DMS114 treated with DMSO at 0.1 percent for 48 hours (cell line): ENCODE results near the gene UBR2.

ENCODE experiments used
- DNase-seq: peaks from one replicate; lab custom pipeline; 2025; ENCODE audit not compliant: unreplicated experiment; lab: John Stamatoyannopoulos, UW

Gene UBR2

DNA sequence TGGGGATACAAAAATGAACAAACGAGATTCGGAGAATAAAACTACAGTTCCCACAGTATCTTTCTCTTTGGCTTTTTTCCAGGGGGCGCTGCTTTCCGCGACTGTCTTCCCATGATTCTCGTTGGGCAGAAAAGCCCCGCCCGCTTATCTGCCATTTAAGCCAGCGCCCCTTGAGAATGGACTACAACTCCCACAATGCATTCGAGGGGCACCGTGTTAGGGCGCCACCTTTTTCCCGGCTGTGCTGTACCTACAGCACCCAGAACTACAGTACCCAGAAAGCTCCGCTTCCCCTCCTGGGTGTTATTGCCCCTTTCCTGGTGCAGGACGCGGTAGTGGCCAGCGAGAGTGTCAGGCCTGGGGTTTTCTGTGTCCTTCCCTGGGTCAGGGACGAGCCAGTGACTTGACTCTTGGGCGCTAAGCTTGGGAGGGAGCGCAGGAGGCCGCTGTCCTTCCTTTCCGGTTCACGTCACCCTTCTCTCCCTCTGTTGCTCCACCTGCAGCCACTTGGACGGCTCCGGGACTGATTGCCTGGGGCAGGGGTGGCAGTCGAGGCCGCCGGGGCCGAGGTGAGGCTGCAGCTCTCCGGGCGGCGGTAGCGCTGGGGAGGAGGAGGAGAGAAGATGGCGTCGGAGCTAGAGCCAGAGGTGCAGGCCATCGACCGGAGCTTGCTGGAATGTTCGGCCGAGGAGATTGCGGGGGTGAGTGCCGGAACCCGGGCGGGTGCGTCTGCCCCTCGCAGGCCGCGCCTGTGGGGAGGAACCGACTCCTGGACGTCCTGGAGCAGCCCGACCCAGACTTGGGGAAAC, at the start of gene UBR2:
Gene UBR2 (plus strand): TSS at position 333 of the 809 bp plus-strand sequence. CDS start 291 bp downstream, at position 624.
- peak; percentile 100 for DNase-seq

DNA sequence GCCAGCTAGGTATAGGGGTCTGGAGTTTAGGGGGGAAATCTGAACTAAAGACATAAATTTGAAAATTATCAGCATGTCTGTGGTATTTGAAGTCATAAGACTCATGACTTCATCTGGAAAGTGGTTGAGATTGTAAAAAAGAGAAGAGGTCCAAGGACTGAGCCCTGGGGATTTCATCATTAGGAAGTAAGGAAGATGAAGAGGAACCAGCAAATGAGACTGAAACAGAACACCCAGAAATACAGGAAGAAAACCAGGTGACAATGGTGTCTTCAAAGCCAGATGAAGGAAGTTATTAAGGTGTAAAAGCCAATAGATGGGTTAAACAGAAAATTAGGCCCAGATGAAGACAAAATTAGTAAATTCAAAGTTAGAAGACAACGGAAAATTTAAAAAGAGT, 49.1 kb upstream of the UBR2 start:
- DNase-seq: no peak

- DNase-seq: no peak
Measured at GRCh38 chr6:42519779-42520178, 44.0 kb upstream of the UBR2 start.

GRCh38 chr6:42520786-42521607, 42.8 kb upstream of the UBR2 start:
- DNase-seq: no peak

DNA sequence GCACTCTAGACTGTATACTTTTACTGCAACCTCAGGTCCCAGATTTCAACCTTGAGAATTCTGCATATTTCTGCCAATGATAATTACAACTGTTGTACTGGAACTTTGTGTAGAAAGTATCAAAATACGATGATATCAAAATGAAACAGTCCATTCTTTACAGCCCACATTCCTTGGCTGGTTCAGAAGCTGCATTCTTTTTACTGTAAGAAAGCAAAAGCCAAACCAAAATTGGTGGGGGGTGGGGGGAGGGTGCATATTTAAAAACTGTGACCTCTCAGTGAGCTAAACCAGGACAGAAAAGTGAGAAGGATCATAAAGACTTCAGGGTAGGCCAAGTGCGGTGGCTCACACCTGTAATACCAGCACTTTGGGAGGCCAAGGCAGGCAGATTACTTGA, 41.8 kb upstream of the UBR2 start:
- no peak for DNase-seq

DNA sequence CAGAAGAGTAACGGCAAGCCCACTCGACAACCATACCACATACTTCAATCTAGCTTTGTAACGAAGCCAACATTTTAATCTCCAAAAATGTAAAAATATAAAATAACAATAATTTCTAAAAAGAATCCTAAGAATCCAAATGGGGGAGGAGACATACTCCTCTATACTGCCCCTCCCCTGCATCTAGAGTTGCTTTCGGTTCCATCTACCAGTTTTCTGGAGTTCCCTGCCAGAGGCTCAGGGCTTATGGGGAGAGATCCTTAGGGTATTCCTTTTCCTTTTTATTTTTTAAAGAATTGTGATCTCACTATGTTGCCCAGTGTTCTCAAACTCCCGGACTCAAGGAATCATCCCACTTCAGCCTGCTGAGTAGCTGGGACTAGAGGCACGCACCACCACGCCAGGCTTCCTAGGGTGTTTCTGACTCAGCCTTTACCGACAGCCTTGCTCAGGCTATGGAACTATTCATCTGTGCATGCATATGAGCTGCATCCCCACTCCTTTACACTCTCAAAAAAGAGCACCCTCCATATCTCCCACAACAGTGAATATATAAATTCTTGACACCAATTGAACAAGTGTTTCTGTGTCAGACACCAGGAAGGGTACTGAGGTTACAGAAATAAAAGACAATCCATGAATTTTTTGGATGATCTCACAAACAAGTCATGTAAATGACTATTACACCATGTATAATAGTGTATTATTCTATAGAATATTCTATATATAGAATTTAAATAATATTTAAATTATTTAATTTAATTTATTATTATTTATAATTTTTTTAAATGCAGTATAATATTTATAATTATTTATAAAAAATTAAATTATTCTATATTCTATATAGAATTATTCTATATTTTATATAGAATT, 40.7 kb upstream of the UBR2 start:
- no peak for DNase-seq

DNA sequence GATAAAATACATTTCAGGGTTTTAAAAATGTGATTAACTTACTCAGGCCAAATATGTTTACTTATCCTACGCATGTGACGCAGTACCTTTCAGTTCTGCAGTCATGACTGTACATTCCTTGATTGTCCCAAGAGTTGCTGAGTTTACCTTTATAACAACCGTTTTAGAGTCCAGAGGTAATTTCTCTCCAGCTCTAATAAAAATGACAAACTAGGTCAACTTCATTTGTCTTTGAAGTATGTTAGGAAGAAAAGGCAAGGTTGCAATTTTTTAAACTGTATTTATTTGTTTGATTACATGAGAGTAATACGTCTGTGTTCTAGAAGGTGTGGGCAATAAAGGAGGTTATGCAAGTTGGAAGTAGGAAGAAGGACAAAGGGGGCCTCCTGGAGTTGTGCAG, 38.6 kb upstream of the UBR2 start:
- no peak for DNase-seq

DNA sequence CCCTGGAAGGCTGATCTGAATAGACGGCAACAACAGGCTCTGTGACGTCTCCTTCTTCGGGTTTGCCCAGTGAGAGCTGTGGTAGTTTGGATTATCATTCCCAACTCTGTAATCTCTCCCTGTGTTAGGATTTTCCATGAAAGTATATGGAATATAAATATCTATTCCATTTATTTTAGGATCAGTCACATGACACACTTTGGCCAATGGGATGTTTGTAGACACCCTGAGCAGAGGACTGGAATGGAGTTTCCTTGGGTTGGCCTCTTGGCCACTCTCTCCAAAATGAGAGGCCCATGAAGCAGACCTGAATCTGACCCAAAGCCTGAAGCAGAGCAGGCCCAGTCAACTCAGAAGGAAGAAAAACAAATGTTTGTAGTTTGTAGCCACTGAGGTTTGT, 37.2 kb upstream of the UBR2 start:
- no peak for DNase-seq

DNA sequence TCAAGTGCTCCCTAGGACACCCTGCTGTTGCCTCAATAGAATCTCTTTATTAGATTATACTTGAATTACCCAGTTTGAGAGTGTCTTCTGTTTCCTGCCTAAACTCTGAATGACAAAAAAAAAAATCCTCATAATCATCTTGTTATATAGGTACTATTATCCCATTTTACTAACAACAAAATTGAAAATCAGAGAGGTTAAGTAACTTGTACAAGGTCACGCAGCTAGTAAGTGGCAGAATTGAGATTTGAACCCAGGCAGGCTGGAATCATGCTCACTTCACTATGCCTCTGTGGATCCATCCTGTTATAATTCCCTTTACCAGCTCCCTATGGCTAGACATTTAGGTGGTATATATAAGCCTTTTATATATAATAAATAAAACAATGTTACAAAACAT, 36.6 kb upstream of the UBR2 start:
- no peak for DNase-seq

DNA sequence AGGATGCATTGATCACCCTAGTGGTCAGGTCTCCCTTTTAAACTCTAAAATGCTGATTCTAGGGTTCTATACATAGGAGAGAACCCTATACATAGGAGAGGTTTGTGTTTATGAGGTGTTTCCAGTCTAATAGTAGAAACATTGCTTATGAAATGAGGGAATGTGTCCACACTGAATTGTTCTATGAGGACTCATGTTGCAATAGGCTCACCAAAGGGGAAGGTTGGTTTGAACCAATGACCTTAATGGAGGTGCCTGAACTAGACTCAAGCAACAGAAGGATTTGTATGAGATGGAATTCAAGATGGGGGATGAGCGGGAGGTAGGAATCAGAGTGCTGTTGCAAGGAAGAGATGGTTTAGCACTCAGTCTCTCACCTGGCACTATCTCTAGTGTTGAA, 33.5 kb upstream of the UBR2 start:
- DNase-seq: no peak

- no peak for DNase-seq
Measured at GRCh38 chr6:42530751-42531150, 33.1 kb upstream of the UBR2 start.

GRCh38 chr6:42532038-42532669, 31.7 kb upstream of the UBR2 start:
- peak; percentile 78 for DNase-seq

DNA sequence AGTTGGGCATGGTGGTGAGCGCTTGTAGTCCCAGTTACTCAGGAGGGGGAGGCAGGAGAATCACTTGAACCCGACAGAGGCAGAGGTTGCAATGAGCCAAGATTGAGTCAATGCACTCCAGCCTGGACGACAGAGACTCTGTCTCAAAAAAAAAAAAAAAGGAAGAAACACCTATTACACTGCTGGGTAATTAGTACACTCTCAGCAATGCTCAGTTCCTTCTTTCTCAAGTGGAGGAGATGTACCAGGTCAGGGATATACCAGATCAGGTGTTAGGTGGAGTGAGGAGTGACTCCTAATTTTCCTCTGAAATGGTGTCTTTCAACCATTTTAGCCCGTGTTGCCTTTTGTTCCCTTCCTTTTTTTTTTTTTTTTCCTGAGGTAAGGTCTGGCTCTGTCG, 30.0 kb upstream of the UBR2 start:
- DNase-seq: no peak

- DNase-seq: no peak
Measured at GRCh38 chr6:42537536-42537935, 26.3 kb upstream of the UBR2 start.

DNA sequence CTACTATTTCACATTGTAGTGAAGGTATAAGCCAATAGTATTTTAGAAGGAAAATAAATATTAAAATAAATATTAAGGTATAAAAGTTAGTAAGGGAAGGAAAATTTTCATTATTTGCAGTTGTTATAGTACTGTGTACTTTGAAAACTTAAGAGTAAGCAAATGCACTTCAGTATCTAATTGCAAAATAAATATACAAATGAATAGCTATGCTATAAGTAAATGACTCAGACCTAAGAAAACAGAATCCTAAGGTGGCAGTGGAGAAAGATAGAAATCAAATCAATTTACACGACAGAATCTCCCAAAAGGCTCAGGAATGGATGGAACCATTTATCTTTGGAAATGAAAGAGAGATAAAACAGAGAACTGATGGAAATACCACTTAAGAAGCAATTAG, 24.7 kb upstream of the UBR2 start:
- DNase-seq: no peak

DNA sequence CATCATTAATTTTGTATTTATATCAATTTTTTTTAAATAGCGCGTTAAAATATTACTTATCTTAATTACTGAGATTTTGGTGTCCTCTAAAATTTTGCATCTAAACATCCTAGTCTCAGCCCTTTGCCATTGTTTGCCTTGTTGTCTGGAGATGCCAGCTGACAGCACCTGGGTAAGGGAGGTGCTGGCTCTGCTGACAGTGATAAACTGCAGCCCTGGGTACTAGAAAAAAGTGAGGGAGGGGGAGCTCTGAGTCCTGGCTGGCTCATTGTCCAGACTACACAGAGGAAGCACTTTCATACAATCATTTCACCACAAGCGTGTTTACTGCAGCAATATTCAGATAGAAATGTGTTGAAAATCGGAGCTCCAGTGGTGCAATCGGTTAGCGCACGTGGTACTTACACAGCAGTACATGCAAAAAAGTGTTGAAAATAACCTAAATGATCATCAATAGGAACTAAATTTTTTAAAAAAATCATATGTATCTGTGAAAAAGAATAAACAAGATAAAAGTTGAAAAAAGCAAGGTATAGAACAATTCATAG, 18.5 kb upstream of the UBR2 start:
- DNase-seq: no peak

GRCh38 chr6:42547407-42548329, 16.2 kb upstream of the UBR2 start:
- DNase-seq: peak; percentile 85

GRCh38 chr6:42550277-42550676, 13.6 kb upstream of the UBR2 start:
- no peak for DNase-seq

DNA sequence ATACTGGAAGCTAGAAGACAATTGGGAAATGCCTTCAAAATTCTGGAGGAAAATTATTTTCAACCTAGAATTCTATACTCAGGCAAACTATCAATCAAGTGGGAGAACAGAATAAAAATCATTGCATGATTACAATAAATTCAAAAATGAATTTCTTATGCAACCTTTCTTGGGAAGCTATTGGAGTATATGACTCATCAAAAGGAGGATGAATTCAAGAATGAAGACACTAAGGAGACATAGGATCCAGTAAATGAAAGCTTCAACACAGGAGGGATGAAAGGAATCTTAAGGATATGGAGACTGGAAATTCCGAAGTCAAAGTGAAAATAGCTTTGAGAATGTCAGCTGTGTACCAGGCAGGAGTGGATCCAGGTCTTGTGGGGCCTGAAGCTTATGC, 12.6 kb upstream of the UBR2 start:
- DNase-seq: no peak

GRCh38 chr6:42552380-42552779, 11.4 kb upstream of the UBR2 start:
- DNase-seq: no peak
